ENCODE measurements around the gene ABLIM1.

DNA sequence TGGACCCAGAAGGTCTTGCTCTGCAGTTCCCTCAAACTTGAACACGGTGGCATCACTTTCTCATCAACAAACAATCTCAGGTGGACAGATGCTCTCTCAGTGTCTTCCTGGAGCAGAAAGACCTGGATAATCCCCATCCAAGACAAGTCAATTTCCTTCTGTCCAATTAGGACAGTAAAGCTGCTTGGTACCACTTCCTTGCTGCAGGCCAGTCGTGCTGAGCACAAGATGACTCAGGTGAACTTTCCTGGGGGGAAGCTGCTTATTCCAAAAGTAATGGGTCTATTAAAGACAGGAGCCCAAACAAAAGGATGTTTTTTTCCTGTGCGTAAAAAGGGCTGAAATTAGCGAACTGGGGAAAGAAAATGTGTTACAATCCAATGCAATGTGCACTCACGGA, 146.2 kb downstream of the ABLIM1 start:
- TF ChIP-seq, protein P1, sequence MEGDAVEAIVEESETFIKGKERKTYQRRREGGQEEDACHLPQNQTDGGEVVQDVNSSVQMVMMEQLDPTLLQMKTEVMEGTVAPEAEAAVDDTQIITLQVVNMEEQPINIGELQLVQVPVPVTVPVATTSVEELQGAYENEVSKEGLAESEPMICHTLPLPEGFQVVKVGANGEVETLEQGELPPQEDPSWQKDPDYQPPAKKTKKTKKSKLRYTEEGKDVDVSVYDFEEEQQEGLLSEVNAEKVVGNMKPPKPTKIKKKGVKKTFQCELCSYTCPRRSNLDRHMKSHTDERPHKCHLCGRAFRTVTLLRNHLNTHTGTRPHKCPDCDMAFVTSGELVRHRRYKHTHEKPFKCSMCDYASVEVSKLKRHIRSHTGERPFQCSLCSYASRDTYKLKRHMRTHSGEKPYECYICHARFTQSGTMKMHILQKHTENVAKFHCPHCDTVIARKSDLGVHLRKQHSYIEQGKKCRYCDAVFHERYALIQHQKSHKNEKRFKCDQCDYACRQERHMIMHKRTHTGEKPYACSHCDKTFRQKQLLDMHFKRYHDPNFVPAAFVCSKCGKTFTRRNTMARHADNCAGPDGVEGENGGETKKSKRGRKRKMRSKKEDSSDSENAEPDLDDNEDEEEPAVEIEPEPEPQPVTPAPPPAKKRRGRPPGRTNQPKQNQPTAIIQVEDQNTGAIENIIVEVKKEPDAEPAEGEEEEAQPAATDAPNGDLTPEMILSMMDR (IDR thresholded peaks at IDR 0.05): no peak
- no peak for TF ChIP-seq EP300 (IDR thresholded peaks at IDR 0.05)
